H1 (cell line): ENCODE results near the gene FRRS1. TPM values are rescaled to one million over a fixed set of nuclear protein-coding genes. Genes with fewer than 3 reads are reported as not detected.

Experiments
- CTCF ChIA-PET: fragments of 300-600 bp; sonication (Branson Sonifier 250); formaldehyde crosslinking; loops from one replicate; lab custom pipeline; 2021; ENCODE audit not compliant: partially characterized antibody; lab: Charles Lee
- POLR2A ChIA-PET: fragments of 300-600 bp; sonication (Branson Sonifier 250); formaldehyde crosslinking; loops from one replicate; lab custom pipeline; 2021; ENCODE audit warnings: inconsistent platforms; ENCODE audit not compliant: partially characterized antibody; lab: Charles Lee
- DNase-seq, 2 experiments: peaks; one replicate each; pipeline versions ENCODE4 v3.0.0 to v3.0.0-alpha.2; 2010 to 2022; ENCODE audit warnings: low spot score in 2 of 2, low read depth in 1 of 2, mixed read lengths in 1 of 2
- FAIRE-seq: peaks from 2 replicates; lab custom pipeline; 2011; peaks lifted over from hg19 to GRCh38; lab: Jason Lieb, UNC
- H2AFZ ChIP-seq: 2 replicates; pipeline ENCODE4 v1.8.1; 2012; ENCODE audit warnings: low read length, inconsistent platforms
- H2AK5ac ChIP-seq: 2 replicates; pipeline ENCODE4 v1.6.1; 2013; ENCODE audit warnings: low read depth, low read length
- H2BK120ac ChIP-seq: replicated peaks from 2 replicates; pipeline ENCODE3; 2013; ENCODE audit warnings: low read depth, low read length, inconsistent platforms
- H2BK12ac ChIP-seq: 2 replicates; pipeline ENCODE4 v1.6.1; 2013; ENCODE audit warnings: low read depth, low read length
- H2BK15ac ChIP-seq: 2 replicates; pipeline ENCODE4 v1.6.1; 2013; ENCODE audit warnings: low read length
- H2BK20ac ChIP-seq: 2 replicates; pipeline ENCODE4 v1.6.1; 2013; ENCODE audit warnings: low read length
- H2BK5ac ChIP-seq: 2 replicates; pipeline ENCODE4 v1.6.1; 2013; ENCODE audit warnings: low read depth, low read length
- H3K14ac ChIP-seq: 2 replicates; pipeline ENCODE4 v1.6.1; 2013; ENCODE audit warnings: inconsistent platforms; ENCODE audit not compliant: insufficient read length
- H3K18ac ChIP-seq: 2 replicates; pipeline ENCODE4 v1.6.1; 2013; ENCODE audit warnings: low read length; ENCODE audit errors: extremely low read depth
- H3K23ac ChIP-seq: 2 replicates; pipeline ENCODE4 v1.6.1; 2013; ENCODE audit warnings: inconsistent platforms; ENCODE audit not compliant: insufficient read length
- H3K23me2 ChIP-seq: 2 replicates; pipeline ENCODE4 v1.6.1; 2013; ENCODE audit warnings: low read depth, low read length
- H3K27ac ChIP-seq: 2 replicates; pipeline ENCODE4 v1.6.1; 2011; ENCODE audit warnings: low read depth, low read length, inconsistent platforms
- H3K27me3 ChIP-seq, 4 experiments: replicated peaks in 1 of 4; 1 replicate in 1 of 4; 2 replicates in 3 of 4; pipeline versions ENCODE4 v1.6.1 to v1.8.1; 2011 to 2013; ENCODE audit warnings: low read length in 3 of 4, mild to moderate bottlenecking in 3 of 4, inconsistent platforms in 2 of 4, mixed read lengths in 2 of 4, moderate library complexity in 1 of 4; ENCODE audit not compliant: control insufficient read depth in 3 of 4, insufficient read depth in 3 of 4; ENCODE audit errors: extremely low read depth in 1 of 4
- H3K36me3 ChIP-seq, 4 experiments: 2 replicates each; pipeline versions ENCODE4 v1.6.1 to v1.8.1; 2011 to 2013; ENCODE audit warnings: mild to moderate bottlenecking in 4 of 4, low read length in 3 of 4, moderate library complexity in 2 of 4, control low read depth in 1 of 4, inconsistent platforms in 1 of 4; ENCODE audit not compliant: insufficient read depth in 4 of 4, control insufficient read depth in 2 of 4
- H3K4ac ChIP-seq: replicated peaks from 2 replicates; pipeline ENCODE3; 2013; ENCODE audit warnings: low read length, low read depth, mixed read lengths, inconsistent platforms; ENCODE audit not compliant: insufficient read length
- H3K4me1 ChIP-seq, 4 experiments: replicated peaks in 1 of 4; 1 replicate in 1 of 4; 2 replicates in 3 of 4; pipeline versions ENCODE4 v1.6.1 to v1.8.1; 2011 to 2013; ENCODE audit warnings: low read length in 3 of 4, inconsistent platforms in 2 of 4, mixed read lengths in 1 of 4; ENCODE audit not compliant: insufficient read depth in 4 of 4, control insufficient read depth in 3 of 4
- H3K4me2 ChIP-seq, 2 experiments: 2 replicates each; pipeline versions ENCODE4 v1.6.1 to v1.8.1; 2011 to 2013; ENCODE audit warnings: low read depth in 2 of 2, low read length in 2 of 2, control low read depth in 1 of 2, inconsistent platforms in 1 of 2, mild to moderate bottlenecking in 1 of 2; ENCODE audit not compliant: insufficient read depth in 1 of 2
- H3K4me3 ChIP-seq, 4 experiments: fragments of 200-600, 300-600 bp in 1 of 4; sonication (generic), shearing (Covaris generic), sonication (Bioruptor Twin) in 1 of 4; 2 replicates each; pipeline versions ENCODE4 v1.5.1 to v1.8.1; 2011 to 2016; ENCODE audit warnings: low read length in 4 of 4, low read depth in 3 of 4, control low read depth in 2 of 4, inconsistent platforms in 2 of 4, mild to moderate bottlenecking in 2 of 4, mixed read lengths in 1 of 4, moderate library complexity in 1 of 4; ENCODE audit not compliant: insufficient read depth in 2 of 4; ENCODE audit errors: extremely low read depth in 1 of 4
- H3K56ac ChIP-seq: replicated peaks from 2 replicates; pipeline ENCODE3; 2013; ENCODE audit warnings: low read depth, mild to moderate bottlenecking, mixed read lengths, low read length, inconsistent platforms; ENCODE audit not compliant: insufficient read length
- H3K79me1 ChIP-seq: 2 replicates; pipeline ENCODE4 v1.6.1; 2013; ENCODE audit warnings: low read depth, low read length, control low read depth
- H3K79me2 ChIP-seq, 2 experiments: 2 replicates each; pipeline versions ENCODE4 v1.6.1 to v1.8.1; 2012 to 2013; ENCODE audit warnings: low read length in 2 of 2, mild to moderate bottlenecking in 2 of 2, inconsistent platforms in 1 of 2; ENCODE audit not compliant: insufficient read depth in 2 of 2, control insufficient read depth in 1 of 2
- H3K9ac ChIP-seq, 4 experiments: replicated peaks in 1 of 4; 1 replicate in 1 of 4; 2 replicates in 3 of 4; pipeline versions ENCODE4 v1.6.1 to v1.8.1; 2011 to 2013; ENCODE audit warnings: low read depth in 3 of 4, low read length in 3 of 4, control low read depth in 2 of 4, mild to moderate bottlenecking in 2 of 4, moderate library complexity in 2 of 4, inconsistent platforms in 1 of 4; ENCODE audit errors: extremely low read depth in 1 of 4
- H3K9me3 ChIP-seq, 2 experiments: 2 replicates each; pipeline versions ENCODE4 v1.6.1 to v1.8.1; 2012 to 2013; ENCODE audit warnings: mild to moderate bottlenecking in 2 of 2, moderate library complexity in 2 of 2, control low read depth in 1 of 2, inconsistent platforms in 1 of 2, low read depth in 1 of 2, low read length in 1 of 2, mixed read lengths in 1 of 2; ENCODE audit not compliant: insufficient read depth in 2 of 2
- H4K20me1 ChIP-seq, 2 experiments: replicated peaks in 1 of 2; 2 replicates each; pipeline versions ENCODE3 to v1.8.1; 2011 to 2013; ENCODE audit warnings: inconsistent platforms in 2 of 2, low read length in 2 of 2, mild to moderate bottlenecking in 1 of 2; ENCODE audit not compliant: insufficient read depth in 2 of 2, control insufficient read depth in 1 of 2
- H4K5ac ChIP-seq: 2 replicates; pipeline ENCODE4 v1.6.1; 2013; ENCODE audit warnings: low read length, low read depth, mixed read lengths, inconsistent platforms; ENCODE audit not compliant: insufficient read length
- H4K8ac ChIP-seq: 2 replicates; pipeline ENCODE4 v1.8.0; 2013; ENCODE audit warnings: mild to moderate bottlenecking, moderate library complexity, low read length, inconsistent platforms; ENCODE audit not compliant: insufficient read depth; ENCODE audit errors: extremely low read depth
- H4K91ac ChIP-seq: replicated peaks from 2 replicates; pipeline ENCODE3; 2013; ENCODE audit warnings: low read length, mixed read lengths, inconsistent platforms; ENCODE audit not compliant: insufficient read length
- ATF2 ChIP-seq: IDR thresholded peaks from 2 replicates; pipeline ENCODE4 v1.6.1; 2012; ENCODE audit warnings: low read length, inconsistent platforms
- JUN ChIP-seq: IDR thresholded peaks from 2 replicates; pipeline ENCODE4 v1.6.1; 2011; ENCODE audit warnings: low read depth, mild to moderate bottlenecking, improper control_type of control experiment, low read length
- SRF ChIP-seq: IDR thresholded peaks from 2 replicates; pipeline ENCODE4 v1.6.1; 2011; ENCODE audit warnings: mild to moderate bottlenecking, low read depth, low read length, moderate library complexity
- WGBS, 2 experiments: shearing (Covaris generic) in 1 of 2; methylation state at CpG; one replicate each; pipeline versions ENCODE4 v1.1.6 to v1.1.7; 2013 to 2015; ENCODE audit warnings: low lambda C conversion rate in 2 of 2, mixed read lengths in 2 of 2, inconsistent platforms in 1 of 2, low coverage in 1 of 2, missing lambda C conversion rate in 1 of 2; ENCODE audit not compliant: insufficient replicate concordance in 2 of 2, insufficient coverage in 1 of 2, insufficient read length in 1 of 2; ENCODE audit errors: extremely low coverage in 1 of 2, missing lambda C conversion rate in 1 of 2; 5-methylcytosine and 5-hydroxymethylcytosine counted together
- polyA plus RNA-seq, 7 experiments: library from polyadenylated mRNA; depleted of rRNA in 3 of 7; stranded (reverse) in 5 of 7; unstranded in 2 of 7; fragments of >200 nt in 5 of 7; fragments of 200-250 nt in 2 of 7; gene quantifications; 1 replicate in 5 of 7; 2 replicates in 1 of 7; 4 replicates in 1 of 7; pipeline versions ENCODE4 v1.2.1 to v1.2.3, GENCODE V29; 2011 to 2013; ENCODE audit warnings: missing spikeins in 2 of 7, mixed read lengths in 2 of 7
- total RNA-seq: library from RNA; stranded (reverse); fragmentation: NEBNext Ultra II Directional; extraction: Animal tissue kit (Norgen Biotek cat#: 25700); gene quantifications from 2 replicates; pipeline ENCODE4 v1.2.1, GENCODE V29; 2021

FRRS1 gene
- total and polyA plus RNA-seq, 2 of the 8 experiments (the other 6 are each of a cell fraction or from before 2014, with no cell fraction given) = 3.5 to 6.5 TPM

DNA sequence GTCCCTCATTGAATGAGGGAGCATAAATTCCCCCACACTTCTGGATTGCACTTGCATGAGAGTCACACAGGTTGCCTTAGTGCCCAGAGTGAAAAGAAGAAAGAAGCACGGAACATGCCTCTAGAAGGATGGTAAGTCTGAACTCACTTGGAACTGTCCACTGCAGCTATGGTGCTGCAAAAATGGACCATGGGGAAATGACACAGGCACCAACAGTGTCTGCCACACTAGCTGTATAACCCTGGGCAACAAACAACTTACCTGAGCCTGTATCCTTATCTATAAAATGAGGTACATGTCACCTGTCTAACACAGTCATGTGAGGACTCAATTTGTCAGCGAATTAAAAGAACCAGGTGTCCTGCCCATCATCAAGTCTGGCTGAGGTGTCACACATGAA, 69.8 kb downstream of the FRRS1 start:
- H2BK15ac ChIP-seq = no peak overlapping the region
- H3K9ac ChIP-seq = no peak overlapping the region
- H2AK5ac ChIP-seq = no peak overlapping the region
- H2AFZ ChIP-seq = no peak overlapping the region
- no peak overlapping the region for H3K27ac ChIP-seq
- H3K4me3 ChIP-seq = no peak overlapping the region
- no peaks in the 10 kb centered on the region for H3K23me2 ChIP-seq
- H4K8ac ChIP-seq = no peak overlapping the region
- no peaks in the 10 kb centered on the region for H4K20me1 ChIP-seq
- H3K36me3 ChIP-seq = no peaks in the 10 kb centered on the region
- H3K4me1 ChIP-seq = no peaks in the 10 kb centered on the region
- no peak overlapping the region for H2BK5ac ChIP-seq
- H3K23ac ChIP-seq = no peak overlapping the region
- no peak overlapping the region for H4K5ac ChIP-seq
- H3K56ac ChIP-seq = no peak overlapping the region
- no peak overlapping the region for H2BK20ac ChIP-seq
- H3K4me2 ChIP-seq = no peak overlapping the region
- 61% methylated on average over 2 of the region's 2 CpGs; no CpG with 5 or more reads in 1 of the 2 experiments for WGBS, 2 experiments
- ChIA-PET CTCF (interaction anchor here (0.9 to 2.5 kb wide), 5 partner anchors 10 to 169 kb away, joined by 3 to 16 read pairs (median 4); no protein-coding TSS in a partner anchor), POLR2A (no interaction called here)
- H3K79me1 ChIP-seq = no peaks in the 10 kb centered on the region
- no peak overlapping the region for H3K4ac ChIP-seq
- peaks cover 2% of the 10 kb centered on the region in 2 experiments; a peak in 1 of 4 replicates for H3K9me3 ChIP-seq
- no peak overlapping the region for H3K18ac ChIP-seq
- no peak overlapping the region for H2BK12ac ChIP-seq
- no peak overlapping the region for H4K91ac ChIP-seq
- FAIRE-seq (no peak), DNase-seq (no peak)
- TF ChIP-seq ATF2 (no peak), SRF (no peak), JUN (no peak)
- no peak overlapping the region for H2BK120ac ChIP-seq
- H3K14ac ChIP-seq = no peak overlapping the region
- no peaks in the 10 kb centered on the region for H3K79me2 ChIP-seq
- no peaks in the 10 kb centered on the region for H3K27me3 ChIP-seq
